Measurements from ENCODE around the gene UGT8.
"Not testable (repeated sequence)": the region's sequence is repeated elsewhere in the genome, so short reads cannot be mapped to it uniquely, and the experiment has no call there.

The UGT8 gene, protein sequence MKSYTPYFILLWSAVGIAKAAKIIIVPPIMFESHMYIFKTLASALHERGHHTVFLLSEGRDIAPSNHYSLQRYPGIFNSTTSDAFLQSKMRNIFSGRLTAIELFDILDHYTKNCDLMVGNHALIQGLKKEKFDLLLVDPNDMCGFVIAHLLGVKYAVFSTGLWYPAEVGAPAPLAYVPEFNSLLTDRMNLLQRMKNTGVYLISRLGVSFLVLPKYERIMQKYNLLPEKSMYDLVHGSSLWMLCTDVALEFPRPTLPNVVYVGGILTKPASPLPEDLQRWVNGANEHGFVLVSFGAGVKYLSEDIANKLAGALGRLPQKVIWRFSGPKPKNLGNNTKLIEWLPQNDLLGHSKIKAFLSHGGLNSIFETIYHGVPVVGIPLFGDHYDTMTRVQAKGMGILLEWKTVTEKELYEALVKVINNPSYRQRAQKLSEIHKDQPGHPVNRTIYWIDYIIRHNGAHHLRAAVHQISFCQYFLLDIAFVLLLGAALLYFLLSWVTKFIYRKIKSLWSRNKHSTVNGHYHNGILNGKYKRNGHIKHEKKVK

DNA sequence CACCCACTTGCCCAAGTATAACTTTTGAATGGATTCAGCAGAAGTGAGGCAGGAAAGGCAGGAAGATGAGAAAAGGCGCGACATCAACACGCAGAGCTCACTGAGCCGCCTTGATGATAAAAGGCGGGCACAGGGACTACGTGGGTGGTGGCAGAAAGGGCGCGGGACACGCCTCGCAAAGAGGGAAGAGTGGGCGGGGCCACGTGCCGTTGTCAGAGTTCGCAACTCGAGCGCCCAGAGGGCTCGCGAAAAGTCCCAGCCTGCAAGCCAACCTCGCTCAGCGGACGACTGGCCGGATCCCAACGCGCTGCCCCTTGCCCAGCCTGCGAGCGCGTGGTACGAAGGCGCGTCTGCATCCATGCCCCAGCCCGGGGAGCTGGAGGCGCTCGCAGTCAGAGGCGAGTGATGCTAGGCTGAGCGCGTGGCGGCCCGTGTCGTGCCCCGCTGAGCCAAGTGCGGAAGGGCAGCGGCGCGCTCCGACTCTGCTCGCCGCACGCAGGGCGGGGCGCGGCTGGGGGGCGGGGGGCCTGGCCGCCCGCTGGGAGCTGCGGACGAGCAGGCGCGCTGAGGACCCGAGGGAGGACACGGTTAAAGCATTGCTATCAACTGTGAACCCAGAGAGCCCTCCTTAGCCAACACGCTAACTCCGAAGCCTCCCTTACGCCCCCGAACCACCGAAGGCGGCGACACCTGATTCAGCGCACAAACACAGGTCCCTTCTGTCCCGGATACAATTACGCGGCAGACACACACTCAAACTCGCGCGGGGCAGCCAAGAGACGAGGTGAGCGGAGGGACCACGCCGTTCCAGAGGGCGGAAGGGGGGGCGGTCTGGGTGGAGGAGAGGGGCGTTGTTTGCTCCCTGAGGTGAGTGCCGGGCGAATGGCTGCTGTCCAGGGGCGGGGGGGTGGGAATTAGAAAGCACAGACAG, at the start of gene UGT8:
Gene UGT8 (plus strand): TSS at position 617 of the 931 bp plus-strand sequence. CDS start 24,074 bp downstream, outside the sequence.
- no peak for DNase-seq

DNA sequence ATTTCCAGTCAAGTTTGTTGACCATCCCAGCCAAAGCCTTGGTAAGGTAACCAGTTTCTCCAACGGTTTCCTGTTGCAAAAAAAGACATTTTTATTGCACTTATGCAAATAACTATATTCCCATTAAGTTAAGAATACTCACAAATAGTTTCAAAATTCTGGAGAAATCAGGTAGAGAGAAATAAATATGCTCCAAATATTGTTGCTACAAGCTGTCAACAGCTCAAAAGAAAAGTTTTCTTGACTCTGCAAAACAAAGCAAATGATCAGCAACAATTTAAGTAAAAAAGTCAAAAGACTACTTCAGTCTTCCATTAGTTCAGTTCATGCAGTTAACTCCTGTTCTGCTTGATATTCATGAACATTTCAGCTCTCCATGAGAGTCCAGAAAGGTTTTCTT, 49.0 kb upstream of the UGT8 start:
- DNase-seq: no peak

GRCh38 chr4:114558446-114559020, 40.1 kb upstream of the UGT8 start:
- no peak for DNase-seq

DNA sequence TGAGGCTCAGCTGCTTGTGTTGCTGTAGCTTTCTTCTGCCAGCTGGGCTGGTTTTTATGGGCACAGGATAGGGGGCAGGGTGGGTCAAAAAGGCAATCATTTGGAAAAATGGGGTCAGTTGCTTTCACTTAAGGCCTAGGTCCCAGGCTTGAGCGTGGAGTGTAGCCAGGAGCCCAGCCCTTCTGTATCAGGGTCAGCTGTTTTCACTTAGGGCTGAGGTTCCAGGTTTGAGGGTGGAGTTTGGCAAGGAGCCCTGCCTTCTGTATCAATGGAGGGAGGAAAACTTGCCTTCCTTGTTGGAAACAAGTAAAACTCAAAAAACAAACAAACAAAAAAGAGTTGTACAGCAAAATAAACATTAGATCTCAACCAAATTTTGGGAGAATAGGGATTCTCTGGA, 37.0 kb upstream of the UGT8 start:
- DNase-seq: no peak

DNA sequence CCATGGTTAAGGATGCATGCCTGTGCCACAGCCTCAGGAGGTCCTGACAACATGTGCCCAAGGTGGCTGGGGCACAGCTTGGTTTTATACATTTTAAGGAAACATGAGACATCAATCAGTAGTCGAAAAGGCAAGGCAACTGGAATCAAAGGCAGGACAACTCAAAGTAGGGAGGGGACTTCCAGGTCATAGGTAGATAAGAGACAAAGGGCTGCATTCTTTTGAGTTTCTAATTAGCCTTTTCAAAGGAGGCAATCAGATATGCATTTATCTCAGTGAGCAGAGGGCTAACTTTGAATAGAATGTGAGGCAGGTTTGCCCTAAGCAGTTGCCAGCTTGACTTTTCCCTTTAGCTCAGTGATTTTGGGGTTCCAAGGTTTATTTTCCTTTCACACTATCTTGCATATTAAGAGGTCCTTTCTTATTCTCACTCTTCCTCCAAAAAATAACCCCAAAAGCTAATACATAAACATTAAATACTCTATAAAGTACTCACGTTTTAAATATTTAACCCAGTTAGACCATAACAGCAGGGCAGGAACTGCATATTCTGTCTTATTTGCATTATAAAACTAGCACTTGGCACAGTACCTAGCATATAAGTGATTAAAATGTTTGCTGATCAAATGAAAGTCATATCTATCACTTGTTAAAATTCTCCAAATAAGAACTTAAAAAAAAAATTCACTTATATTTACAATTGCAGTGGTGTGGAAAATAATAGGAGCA, 36.3 kb upstream of the UGT8 start:
- DNase-seq: no peak

- no peak for DNase-seq
Measured at GRCh38 chr4:114563536-114564315, 34.9 kb upstream of the UGT8 start.

DNA sequence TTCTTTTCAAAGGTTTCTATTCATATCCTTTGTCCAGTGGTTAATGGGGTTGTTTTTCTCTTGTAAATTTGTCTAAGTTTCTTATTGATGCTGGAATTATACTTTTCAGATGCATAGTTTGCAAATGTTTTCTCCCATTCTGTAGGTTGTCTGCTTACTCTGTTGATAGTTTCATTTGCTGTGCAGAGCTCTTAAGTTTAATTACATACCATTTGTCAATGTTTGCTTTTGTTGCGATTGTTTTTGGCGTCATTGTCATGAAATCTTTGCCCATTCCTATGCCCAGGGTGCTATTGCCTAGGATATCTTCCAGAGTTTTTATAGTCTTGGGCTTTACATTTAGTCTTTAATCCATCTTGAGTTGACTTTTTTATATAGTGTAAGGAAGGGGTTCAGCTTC, 21.2 kb upstream of the UGT8 start:
- DNase-seq: no peak

DNA sequence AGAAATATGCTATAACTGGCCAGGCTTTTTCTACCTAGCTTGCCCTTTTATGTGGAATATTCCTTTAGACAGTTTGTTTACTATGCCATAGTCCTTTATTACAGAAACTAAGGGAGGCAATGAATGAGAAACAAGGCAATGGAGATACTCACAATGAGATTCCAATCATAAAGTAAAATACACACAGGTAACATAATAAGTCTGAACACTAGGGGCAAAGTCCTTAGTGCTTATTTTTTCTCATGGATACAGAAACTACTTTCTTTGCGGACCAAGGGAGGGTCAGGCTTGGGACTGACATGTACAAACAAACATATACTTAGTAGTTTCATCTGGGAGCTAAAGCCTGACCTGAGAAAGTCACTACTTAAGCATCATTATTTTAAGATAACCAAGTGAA, 16.0 kb upstream of the UGT8 start:
- no peak for DNase-seq

GRCh38 chr4:114588305-114588704, 10.3 kb upstream of the UGT8 start:
- DNase-seq: no peak

DNA sequence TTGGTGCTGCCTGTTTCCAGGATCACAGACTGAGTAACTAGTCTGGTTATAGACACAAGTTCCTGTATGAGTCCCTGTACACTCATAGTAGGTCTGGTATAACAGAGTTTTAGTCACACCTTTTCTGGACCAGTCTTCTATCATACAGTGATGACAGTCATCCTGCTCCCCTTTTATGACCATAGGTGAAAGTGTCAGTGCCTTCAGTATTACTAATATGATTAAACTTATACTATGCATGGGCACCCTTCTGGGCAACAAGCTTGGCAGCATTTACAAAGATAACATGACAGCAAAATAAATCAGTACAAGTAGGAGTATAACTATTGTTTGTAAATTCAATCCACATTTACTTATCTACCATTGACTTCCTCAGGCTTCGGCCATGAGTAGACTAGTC, 8.2 kb upstream of the UGT8 start:
- DNase-seq: not testable (repeated sequence)

- no peak for DNase-seq
Measured at GRCh38 chr4:114593526-114593925, 5.1 kb upstream of the UGT8 start.

- DNase-seq: no peak
Measured at GRCh38 chr4:114595207-114595606, 3.4 kb upstream of the UGT8 start.

DNA sequence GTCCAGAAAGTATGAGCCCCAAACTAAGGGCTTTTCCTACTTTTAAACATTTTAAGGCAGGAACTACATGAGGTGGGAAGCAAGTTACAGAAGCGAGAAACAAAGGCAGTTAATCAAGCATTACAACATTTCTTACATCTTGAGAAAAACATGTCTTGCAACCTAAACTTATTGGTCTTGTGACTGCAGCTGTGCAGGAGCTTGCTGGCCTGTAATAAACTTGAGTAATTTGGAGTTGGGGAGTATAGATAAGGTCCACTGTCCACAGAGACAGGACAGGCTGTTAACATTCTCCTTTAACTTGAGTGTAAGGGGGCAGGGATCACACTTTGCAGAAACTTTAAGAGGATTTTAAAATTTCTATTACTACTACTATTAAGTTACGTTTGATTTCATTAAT, 2.7 kb upstream of the UGT8 start:
- DNase-seq: no peak

- no peak for DNase-seq
Measured at GRCh38 chr4:114597410-114598115, 1.0 kb upstream of the UGT8 start.

GRCh38 chr4:114599231-114599902, 760 bp downstream of the UGT8 start:
- no peak for DNase-seq

- DNase-seq: no peak
Measured at GRCh38 chr4:114599903-114600552, 1.4 kb downstream of the UGT8 start.

DNA sequence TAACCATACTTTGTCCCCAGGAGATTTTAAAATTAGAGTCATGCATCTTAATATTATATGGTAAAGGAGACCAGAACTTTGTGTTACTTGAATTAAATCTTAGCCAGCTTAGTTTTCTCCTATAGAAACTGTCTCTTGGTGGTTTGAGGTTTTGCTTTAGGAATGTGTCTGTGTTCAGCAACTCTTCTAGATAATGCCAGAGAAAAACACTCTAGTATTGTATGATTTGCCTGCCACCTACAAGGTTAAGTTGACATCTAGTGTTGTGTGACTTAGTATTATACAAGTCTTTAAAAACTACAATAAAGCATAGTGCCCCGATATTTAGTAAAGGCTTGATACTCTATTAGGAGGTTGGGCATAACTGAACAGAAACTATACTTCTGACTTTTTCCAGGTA, 2.1 kb downstream of the UGT8 start:
- no peak for DNase-seq

GRCh38 chr4:114601304-114602052, 2.9 kb downstream of the UGT8 start:
- DNase-seq: no peak

DNA sequence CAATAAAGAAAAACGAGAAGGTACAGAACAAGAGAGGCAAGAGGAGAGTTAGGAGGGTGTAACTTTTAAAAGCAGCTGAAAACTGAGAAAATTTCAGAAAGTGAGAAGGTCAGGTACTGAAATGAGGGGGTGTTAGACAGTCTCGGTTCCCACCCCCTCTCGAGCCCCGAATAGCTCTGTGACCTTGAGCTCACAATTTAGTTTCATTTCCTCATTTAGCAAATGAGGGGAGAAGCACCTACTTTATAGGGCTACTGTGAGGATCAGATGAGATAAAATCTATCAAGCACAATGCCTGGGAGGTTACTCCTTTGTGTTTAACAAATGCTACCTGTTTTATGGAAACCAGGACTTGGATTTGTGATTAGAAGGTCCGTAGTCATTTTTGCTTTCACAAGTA, 4.9 kb downstream of the UGT8 start:
- no peak for DNase-seq
